Measurements from ENCODE around the gene POU5F1. TPM values are rescaled to one million over a fixed set of nuclear protein-coding genes. Genes with fewer than 3 reads are reported as not detected.

POU5F1 gene
- total RNA-seq, 1 donor from 2014 or later = 0.51 TPM

DNA sequence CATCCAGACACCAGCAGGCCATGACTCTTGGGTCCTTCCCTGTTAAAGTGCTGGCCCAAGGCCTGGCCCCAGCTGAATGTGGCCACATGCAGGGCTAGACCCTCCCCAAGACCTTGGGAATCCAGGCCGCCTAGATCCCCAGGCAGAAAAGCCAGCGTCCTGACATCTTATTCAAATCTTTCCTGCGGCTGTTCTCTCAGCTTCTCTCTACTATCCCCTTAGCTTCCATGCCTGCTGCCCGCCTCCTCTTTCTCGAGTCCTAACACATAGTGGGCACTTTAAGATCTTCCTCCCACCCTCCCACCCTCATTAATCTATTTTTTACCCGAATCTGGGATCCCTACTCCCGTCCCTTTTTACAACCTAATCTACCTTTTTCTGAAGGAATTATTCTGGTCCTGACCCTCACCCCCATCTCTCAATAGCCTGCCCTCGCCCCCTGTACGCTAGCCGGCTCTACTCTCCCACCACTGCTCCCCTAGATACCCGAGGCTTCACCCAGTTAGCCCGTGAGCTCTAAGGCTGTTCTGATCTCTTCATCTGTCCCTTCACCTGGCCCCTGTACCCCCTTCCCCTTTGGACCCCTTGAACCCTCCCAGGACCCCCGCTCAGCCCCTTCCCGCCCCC lies 12.9 kb downstream of the POU5F1 start, which contains the start of gene CCHCR1:
Gene CCHCR1, minus strand, starts transcription at position 290 of the 627 bp plus-strand sequence. Its CDS starts 202 bp downstream, at position 88.
- intact Hi-C loops (cut with DNase I) = loop anchor here (5.0 kb wide), 1 partner anchor 35 kb away; no protein-coding TSS in a partner anchor
- DNase-seq (ENCODE audit: missing footprints) (no peak), ATAC-seq (no peak)

DNA sequence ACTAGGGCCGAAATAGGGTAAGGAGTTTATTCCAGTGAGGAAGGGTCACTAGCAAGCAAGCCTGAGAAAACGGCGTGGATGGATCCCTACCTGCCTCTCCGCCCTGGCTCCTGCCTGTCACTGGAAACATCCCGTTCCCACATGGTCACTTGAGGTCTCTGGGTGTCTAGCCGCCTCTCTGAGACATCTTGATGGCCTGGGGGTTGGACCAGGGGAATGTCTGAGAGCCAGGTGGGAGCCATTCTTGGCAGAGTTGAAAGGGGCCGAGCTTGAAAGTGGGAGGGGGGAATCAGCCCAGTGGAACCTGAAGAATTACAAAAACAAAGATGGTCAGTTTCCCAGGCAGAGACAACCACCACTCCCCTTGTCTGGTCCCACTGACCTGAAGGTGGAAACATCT lies 13.8 kb downstream of the POU5F1 start:
- ATAC-seq = no peak
- intact Hi-C loops (cut with DNase I) = loop anchor here (5.0 kb wide), 1 partner anchor 36 kb away; no protein-coding TSS in a partner anchor
- no peak for DNase-seq (ENCODE audit: missing footprints)

DNA sequence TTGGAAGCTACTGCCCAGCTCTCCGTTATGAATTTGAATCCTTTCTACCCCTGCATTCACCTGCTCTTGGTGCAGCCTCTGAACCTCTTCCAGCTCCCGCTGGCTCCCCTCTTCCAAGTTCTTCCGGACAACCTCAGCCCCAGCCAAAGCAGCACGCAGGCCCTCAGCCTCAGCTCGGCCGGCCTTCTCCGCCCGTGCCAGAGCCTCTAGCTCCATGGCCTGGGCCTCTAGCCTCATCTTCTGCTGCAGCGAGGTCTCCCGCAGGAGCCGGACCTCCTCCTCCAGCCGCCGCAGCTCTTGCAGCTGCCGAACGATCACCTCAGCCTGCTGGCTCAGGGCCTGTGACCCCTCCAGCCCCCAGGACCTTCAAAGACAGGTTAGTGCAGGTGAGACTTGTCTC lies 16.0 kb downstream of the POU5F1 start:
- ATAC-seq (no peak), DNase-seq (ENCODE audit: missing footprints) (no peak)
- intact Hi-C loops (cut with DNase I) = no loop called here

DNA sequence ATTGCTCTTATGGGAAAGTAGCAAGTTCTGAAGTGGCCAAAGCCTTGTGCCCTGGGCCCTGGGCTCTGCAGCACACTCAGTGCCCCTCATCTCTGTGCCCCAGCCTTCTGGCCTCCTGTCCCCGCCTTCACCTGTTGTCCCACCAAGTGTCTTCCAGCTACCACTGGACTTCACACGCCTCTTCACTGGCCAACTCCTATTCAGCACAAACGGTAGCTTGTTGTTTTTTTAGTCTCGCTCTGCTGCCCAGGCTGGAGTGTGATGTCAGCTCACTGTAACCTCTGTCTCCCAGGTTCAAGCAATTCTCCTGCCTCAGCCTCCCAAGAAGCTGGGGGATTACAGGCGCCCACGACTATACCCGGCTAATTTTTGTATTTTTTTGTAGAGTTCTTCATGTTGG lies 17.7 kb downstream of the POU5F1 start:
- ATAC-seq = no peak
- no peak for DNase-seq (ENCODE audit: missing footprints)
- intact Hi-C loops (cut with DNase I) = no loop called here

DNA sequence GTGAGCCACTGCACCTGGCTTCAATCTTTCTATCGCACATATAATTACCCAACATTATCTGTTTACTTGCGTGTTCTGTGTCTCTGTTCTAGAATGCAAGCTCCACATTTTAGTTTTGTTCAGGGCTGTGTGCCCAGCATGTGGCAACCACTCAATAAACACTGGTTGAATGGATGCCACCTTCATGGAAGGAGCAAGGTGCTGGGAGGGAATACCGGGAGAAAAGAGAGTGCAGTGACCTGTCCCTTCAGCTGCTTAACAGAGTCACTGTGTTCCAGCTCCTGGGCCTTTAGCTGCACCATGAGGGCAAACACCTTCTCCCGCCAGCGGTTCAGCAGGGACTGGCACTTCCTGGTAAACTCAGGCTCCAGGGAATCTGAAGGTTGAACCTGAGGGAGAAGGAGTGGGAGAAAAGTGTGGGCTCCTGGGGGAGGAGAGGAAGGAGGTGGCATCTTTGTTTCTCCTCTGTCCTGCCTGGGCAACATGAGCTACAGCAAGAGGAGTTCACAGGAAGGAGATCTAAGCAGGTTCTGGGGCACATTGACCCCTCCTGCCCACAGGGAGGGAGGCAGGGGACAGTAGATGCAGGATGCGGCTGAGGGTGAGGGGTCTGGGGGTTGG lies 20.5 kb downstream of the POU5F1 start:
- ATAC-seq (no peak), DNase-seq (ENCODE audit: missing footprints) (no peak)
- intact Hi-C loops (cut with DNase I) = no loop called here

DNA sequence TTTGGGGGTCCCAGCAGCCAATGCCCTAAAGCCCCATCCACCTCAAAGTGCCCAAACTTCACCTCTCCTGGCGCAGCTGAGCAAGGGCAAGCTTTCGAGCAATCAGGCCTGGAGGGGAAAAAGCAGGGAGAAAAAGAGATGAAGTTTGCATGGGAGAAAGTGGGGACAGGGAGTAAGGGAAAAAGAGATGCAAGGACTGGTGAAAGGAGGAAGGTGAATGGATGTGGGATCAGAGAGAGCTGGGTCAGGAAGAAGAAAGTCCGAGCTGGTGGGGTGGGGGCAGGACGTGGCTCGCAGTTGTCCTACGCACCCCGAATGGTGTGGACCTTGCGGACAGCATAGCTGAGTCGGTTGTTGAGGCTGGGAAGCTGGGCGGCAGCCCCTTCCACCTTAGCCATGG lies 25.1 kb downstream of the POU5F1 start:
- DNase-seq (ENCODE audit: missing footprints) (no peak), ATAC-seq (no peak)
- intact Hi-C loops (cut with DNase I) = no loop called here

DNA sequence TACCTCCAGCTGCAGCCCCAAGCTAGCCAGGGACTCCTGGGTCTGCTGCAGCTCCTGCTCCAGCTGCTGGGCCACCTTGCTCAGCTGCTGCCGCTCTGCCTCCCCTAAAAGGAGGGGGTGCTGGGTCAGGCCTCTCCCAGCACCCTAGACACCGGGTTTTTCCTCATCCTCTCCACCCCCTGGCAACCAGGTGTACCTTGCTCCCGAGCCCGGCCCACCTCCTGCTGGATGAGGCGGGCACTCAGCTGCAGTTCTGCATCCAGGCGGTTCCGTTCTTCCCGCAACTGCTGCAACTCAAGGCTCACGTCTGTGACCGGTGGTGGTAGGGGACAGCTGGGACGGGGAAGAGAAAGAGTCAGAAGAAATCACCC lies 25.5 kb downstream of the POU5F1 start:
- DNase-seq (ENCODE audit: missing footprints) (no peak), ATAC-seq (no peak)
- intact Hi-C loops (cut with DNase I) = no loop called here

DNA sequence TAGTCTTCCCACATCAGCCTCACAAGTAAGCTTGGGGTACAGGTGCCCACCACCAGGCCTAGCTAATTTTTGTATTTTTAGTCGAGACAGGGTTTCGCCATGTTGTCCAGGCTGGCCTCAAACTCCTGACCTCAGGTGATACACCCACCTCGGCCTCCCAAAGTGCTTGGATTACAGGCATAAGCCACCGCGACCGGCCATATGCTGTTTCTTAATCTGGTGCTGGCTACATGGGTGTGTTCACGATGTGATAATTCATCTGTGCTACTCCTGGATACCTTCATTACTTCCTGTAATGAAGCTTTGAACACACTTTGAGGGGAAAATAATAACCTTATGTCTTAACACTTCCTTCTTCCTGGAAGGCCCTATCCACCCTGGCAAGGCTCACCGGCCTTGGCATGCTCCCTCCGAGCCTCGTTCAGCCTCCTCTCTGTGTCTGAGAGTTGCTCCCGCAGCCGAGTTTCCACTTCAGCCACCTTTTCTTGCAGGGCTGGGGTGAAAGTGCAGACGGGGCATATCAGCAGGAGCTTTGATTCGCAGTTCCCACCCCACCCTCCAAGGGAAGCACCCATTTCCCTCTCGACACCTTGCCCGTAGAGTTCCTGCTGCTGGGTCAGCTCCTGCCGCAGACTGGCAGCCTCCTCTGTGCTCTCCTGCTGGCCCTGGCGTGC lies 26.0 kb downstream of the POU5F1 start:
- intact Hi-C loops (cut with DNase I) = no loop called here
- ATAC-seq = no peak

DNA sequence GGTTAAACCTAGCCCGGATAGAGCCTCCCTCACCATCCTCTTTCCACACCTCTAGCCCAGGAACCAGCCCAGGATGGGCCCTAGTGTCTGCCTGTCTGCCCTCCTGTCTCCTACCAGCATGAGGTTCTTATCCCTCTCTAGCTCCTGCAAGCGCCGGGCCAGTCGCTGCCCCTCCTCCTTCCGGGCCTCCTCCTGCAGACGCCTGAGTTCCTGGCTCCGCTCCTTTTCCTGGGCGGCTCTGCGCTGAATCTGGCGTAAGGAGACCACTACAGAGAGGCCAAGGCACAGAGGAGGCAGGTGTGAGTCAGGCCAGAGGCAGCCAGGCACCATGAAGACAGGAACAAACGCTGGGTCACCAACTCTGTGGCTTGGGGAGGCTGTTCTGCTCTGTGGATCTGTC lies 27.3 kb downstream of the POU5F1 start:
- DNase-seq (ENCODE audit: missing footprints) = peak; percentile 74
- peak; percentile 81 for ATAC-seq
- intact Hi-C loops (cut with DNase I) = no loop called here

More for the DNA sequence above, 26.0 kb downstream of the POU5F1 start:
- no peak for DNase-seq (ENCODE audit: missing footprints)

DNA sequence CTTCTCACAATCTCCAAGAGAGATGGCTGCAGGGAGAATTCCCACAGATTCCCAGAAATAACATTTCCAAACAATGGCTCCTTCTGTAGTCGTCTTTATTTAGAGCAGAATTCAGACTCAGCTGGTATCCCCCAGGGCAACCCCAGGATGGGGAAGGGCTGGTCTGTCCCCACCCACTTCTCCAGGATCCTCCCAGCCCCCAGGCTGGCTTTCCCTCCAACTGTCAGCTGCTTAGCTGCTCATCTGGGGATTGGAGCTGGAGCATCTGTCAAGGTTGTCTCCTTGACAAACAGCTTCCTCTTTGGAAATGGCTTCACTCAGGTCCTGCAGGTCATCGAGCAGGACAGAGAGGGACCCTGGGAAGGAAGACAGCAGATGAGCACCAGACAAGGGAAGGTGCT lies 28.1 kb downstream of the POU5F1 start:
- intact Hi-C loops (cut with DNase I) = no loop called here
- ATAC-seq (peak; percentile 70), DNase-seq (ENCODE audit: missing footprints) (no peak)

DNA sequence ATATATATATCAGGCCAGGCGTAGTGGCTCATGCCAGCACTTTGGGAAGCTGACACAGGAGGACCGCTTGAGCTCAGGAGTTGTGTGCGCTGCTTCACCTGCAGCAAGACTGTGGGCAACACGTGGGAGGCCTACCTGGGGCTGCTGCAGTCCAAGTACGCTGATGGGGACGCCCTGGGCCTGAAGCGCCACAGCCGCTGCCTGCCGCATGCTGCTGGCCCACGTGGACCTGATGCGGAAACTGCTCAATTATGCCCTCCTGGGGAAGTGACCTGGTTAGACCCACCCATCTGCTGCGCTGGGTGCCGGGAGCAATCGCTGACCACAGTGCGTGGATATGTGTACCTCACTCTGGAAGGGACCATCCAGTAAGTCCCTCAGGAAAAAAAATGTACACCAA lies 29.8 kb downstream of the POU5F1 start:
- DNase-seq (ENCODE audit: missing footprints) = no peak
- no peak for ATAC-seq
- intact Hi-C loops (cut with DNase I) = no loop called here

DNA sequence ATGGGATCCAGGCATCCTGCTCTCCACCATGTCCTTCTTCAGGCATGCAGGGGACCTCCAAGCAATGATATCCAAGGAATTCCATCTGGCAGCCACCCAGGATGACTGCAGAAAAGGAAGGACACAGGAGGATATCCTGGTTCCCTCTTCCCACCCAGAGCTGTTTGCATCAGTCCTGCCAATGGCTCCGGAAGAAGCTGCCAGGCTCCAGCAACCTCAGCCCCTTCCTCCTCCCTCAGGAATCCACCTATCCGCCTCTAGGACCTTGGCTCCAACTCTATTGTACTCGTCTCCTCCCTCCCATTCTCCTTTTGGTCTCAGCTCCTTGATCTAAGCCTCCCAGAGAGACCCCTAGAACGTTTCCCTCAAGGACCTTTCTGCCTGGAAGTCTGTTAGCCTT lies 30.9 kb downstream of the POU5F1 start:
- ATAC-seq (no peak), DNase-seq (ENCODE audit: missing footprints) (no peak)
- intact Hi-C loops (cut with DNase I) = no loop called here

DNA sequence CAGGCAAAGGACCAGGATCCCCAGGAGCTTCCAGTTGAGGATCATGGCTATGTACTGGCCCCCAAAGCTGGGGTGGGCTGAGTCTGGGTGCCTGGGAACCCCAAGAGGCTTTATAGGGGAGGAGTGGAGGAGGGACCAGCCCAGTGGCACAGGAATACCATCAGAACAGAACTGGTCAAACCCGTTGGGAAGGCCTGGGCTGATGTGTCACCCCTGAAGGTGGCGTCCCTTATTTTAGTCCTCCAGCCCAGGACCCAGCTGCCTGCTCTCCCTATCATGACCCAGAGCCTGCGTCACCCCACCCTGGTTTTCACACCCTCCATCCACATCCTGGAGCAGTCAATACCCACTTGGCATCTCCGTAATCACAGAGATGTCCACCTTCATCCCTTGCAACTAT lies 31.5 kb downstream of the POU5F1 start, which contains the start of gene PSORS1C2:
Gene PSORS1C2, minus strand, starts transcription at position 85 of the 400 bp plus-strand sequence. Its CDS starts 40 bp downstream, at position 45.
- ATAC-seq = no peak
- intact Hi-C loops (cut with DNase I) = no loop called here
- no peak for DNase-seq (ENCODE audit: missing footprints)

DNA sequence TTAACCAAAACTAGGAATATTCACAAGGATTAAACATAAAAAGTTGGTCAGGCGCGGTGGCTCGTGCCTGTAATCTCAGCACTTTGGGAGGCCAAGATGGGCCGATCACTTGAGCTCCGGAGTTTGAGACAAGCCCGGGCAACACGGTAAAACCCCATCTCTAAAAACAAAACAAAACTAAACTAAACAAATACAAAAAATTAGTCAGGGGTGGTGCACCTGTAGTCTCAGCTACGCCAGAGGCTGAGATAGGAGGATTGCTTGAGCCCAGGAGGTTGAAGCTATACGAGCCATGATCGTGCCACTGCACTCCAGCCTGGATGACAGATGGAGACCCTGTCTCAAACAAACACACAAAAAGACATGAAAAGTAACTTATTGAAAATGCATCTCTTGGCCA lies 34.8 kb downstream of the POU5F1 start:
- DNase-seq (ENCODE audit: missing footprints) (no peak), ATAC-seq (no peak)
- intact Hi-C loops (cut with DNase I) = no loop called here

DNA sequence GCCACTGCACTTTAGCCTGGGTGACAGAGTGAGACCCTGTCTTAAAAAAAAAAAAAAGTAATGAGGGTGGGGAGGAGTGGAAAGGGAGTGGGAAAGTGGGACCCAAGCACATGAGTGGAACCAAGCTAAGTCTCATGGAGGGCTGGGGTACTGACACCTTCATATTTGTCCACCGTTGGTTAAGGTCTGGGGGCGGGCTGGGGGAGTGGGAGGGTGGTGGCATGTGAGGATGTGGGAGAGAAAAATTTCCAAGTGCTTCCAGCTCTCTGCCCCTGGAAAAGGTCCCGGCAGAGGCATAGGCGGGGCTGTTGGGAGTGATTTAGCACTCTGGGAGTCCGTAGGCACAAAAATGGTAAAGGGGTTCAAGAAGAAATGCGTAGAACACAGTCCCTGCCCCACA lies 37.7 kb downstream of the POU5F1 start:
- ATAC-seq (no peak), DNase-seq (ENCODE audit: missing footprints) (no peak)
- intact Hi-C loops (cut with DNase I) = no loop called here

DNA sequence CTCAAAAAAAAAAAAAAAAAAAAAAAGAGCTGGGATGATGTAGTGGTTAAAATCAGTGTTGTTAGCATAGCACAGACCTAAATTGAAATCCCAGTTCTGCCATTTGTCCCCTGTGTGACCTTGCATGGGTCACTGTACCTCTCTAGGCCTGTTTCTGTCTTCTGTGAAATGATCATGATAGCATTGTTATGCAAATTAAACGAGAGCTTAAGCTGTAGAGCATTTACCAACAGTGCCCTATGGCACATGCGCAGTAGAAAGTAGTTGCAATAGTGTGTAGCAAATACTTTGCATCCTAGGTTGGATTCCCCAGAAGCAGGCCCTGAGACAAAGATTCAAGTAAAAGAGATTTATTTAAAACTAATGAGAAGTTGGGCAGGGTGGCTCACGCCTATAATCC lies 38.9 kb downstream of the POU5F1 start:
- intact Hi-C loops (cut with DNase I) = no loop called here
- no peak for ATAC-seq
- DNase-seq (ENCODE audit: missing footprints) = no peak

DNA sequence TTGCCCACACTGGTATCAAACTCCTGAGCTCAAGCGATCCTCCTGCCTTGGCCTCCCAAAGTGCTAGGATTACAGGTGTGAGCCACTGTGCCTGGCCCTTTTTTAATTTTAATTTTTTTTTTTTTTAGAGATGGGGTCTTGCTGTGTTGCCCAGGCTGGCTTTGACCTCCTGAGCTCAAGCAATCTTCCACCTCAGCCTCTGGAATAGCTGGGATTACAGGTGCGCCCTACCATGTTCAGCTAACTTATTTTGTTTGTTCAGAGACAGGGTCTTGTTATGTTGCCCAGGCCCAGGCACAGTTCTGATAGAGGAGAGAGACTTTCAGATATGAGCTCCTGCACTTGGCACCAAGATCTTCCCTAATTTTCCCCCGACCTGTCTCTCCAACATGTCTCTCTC lies 39.7 kb downstream of the POU5F1 start:
- intact Hi-C loops (cut with DNase I) = no loop called here
- no peak for ATAC-seq
- DNase-seq (ENCODE audit: missing footprints) = no peak

DNA sequence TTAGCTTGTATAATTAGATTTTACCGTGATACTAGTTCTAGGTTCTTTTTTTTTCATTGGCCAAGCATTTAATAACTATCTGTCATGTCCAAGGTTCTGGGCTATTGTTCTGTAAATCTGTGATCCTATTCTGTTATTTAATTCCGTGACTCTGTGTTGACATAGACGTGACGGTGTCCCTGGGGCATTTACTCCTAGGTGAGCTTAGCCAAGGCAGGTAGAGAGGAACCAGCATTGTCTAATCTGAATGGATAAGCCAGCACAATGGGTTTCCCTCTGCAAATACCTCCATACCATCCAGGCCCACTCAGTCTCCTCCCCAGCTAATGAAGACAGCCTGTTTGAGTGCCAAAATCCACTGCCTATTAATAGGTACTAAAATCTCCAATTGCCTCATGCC lies 41.4 kb downstream of the POU5F1 start:
- intact Hi-C loops (cut with DNase I) = no loop called here
- ATAC-seq (no peak), DNase-seq (ENCODE audit: missing footprints) (no peak)

DNA sequence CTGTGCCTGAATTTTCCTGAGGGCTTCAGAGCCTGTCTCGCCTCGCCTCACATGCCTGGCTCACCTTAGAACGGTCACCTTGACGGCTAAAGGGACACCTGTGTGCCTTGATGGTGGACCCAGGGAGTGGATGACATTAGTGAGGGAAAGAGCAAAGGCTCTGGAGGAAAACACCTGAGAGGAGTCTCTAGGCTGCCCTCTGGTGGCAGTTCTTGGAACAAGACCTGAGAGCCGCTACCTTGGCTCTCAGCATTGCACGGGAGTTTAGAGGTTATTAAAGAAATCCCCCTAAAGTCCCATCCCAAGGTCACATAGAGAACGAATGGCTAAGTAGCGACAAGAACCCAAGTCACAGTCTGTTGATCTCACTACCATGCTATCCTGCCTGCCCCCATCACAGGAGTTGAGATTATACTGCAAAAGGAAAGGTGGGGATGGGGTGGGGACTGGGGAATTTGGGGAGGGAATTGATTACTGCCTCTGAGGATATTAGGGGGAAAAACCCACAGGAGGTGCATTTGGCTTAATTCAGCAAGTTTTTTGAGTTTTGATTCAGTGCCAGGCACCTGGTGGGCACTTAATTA lies 42.3 kb downstream of the POU5F1 start:
- intact Hi-C loops (cut with DNase I) = no loop called here
- no peak for ATAC-seq
- DNase-seq (ENCODE audit: missing footprints) = peak; percentile 58

Measured in Right ventricle myocardium inferior (tissue), 1 donor.